ENCODE results near the gene CCT6B.

- TF ChIP-seq CTCF (conservative IDR thresholded peaks at IDR 0.05; ENCODE audit: low read length) (no peak), EZH2phosphoT487 (IDR thresholded peaks at IDR 0.05; ENCODE audit: borderline replicate concordance) (no peak)
Observed at GRCh38 chr17:34999456-34999855, 38.2 kb upstream of the CCT6B start.
